Thyroid gland (tissue), 4 donors: ENCODE measurements around the gene SEC61B.

ENCODE experiments used
- POLR2A ChIP-seq, 2 donors: fragments of 450-650 bp; IDR thresholded peaks; one replicate each; pipeline ENCODE4 v1.6.1; 2017; ENCODE audit warnings: antibody characterized with exemption in 2 of 2, mild to moderate bottlenecking in 2 of 2, moderate library complexity in 1 of 2
- TF ChIP-seq, protein P1 (sequence below), 6 experiments: fragments of 200-600 bp in 3 of 6; fragments of 450-650 bp in 3 of 6; sonication (generic) in 3 of 6; IDR thresholded peaks; one replicate each; pipeline ENCODE4 v1.5.1; 2016 to 2019; ENCODE audit warnings: antibody characterized with exemption in 6 of 6, mild to moderate bottlenecking in 2 of 6, inconsistent platforms in 1 of 6, moderate library complexity in 1 of 6

DNA sequence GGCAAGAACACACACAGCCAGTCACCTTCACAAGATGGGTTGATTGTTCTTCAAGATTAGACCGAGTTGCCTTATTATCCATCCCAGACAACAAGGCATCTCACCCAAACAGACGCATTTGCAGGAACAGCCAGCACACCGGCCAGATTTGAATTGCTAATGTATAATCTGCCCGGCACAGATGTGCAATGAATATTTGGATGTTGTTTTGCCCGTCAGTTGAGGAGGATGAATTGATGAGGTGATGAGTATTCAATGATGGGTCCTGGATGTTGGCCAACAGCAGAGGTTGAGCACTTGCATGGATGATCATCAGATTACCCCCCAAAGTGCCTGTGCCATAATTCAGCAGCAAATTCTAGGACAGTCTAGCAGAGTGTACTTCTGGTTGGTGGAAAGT lies 20.5 kb upstream of the SEC61B start:
- TF ChIP-seq POLR2A (IDR thresholded peaks at IDR 0.05): no peak
- TF ChIP-seq, protein P1, sequence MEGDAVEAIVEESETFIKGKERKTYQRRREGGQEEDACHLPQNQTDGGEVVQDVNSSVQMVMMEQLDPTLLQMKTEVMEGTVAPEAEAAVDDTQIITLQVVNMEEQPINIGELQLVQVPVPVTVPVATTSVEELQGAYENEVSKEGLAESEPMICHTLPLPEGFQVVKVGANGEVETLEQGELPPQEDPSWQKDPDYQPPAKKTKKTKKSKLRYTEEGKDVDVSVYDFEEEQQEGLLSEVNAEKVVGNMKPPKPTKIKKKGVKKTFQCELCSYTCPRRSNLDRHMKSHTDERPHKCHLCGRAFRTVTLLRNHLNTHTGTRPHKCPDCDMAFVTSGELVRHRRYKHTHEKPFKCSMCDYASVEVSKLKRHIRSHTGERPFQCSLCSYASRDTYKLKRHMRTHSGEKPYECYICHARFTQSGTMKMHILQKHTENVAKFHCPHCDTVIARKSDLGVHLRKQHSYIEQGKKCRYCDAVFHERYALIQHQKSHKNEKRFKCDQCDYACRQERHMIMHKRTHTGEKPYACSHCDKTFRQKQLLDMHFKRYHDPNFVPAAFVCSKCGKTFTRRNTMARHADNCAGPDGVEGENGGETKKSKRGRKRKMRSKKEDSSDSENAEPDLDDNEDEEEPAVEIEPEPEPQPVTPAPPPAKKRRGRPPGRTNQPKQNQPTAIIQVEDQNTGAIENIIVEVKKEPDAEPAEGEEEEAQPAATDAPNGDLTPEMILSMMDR (IDR thresholded peaks at IDR 0.05): no peak
